SK-N-SH treated with all-trans-retinoic acid at 6 μM for 48 hours (cell line): ENCODE data around the gene C20orf204.

Experiments used
- ATAC-seq: fragments of 200-7000 bp; cut with Tn5 transposase; 3 replicates; pipeline ENCODE4 v1.9.1; 2020; ENCODE audit warnings: mild to moderate bottlenecking, moderate library complexity
- ARNTL ChIP-seq: fragments of 450-650 bp; formaldehyde crosslinking; IDR thresholded peaks from 2 replicates; pipeline ENCODE4 v1.5.0; 2020; ENCODE audit warnings: low read depth, mild to moderate bottlenecking, moderate library complexity, borderline replicate concordance
- BACH2 ChIP-seq: fragments of 250-450 bp; sonication (Bioruptor Pico); IDR thresholded peaks from 2 replicates; pipeline ENCODE4 v1.9.0; 2021; ENCODE audit warnings: mild to moderate bottlenecking, borderline replicate concordance
- CREB5 ChIP-seq: fragments of 250-450 bp; sonication (Bioruptor Pico); IDR thresholded peaks from 2 replicates; pipeline ENCODE4 v1.5.1; 2020; ENCODE audit warnings: low read depth, mild to moderate bottlenecking, moderate library complexity
- CSDC2 ChIP-seq: fragments of 250-450 bp; sonication (Bioruptor Pico); IDR thresholded peaks from 2 replicates; pipeline ENCODE4 v1.5.0; 2020; ENCODE audit warnings: mild to moderate bottlenecking, moderate library complexity
- CSRNP3 ChIP-seq: fragments of 250-450 bp; sonication (Bioruptor Pico); IDR thresholded peaks from 2 replicates; pipeline ENCODE4 v1.5.1; 2021; ENCODE audit warnings: mild to moderate bottlenecking, moderate library complexity
- GLIS3 ChIP-seq: fragments of 250-450 bp; sonication (Bioruptor Pico); IDR thresholded peaks from 2 replicates; pipeline ENCODE4 v1.5.0; 2020; ENCODE audit warnings: mild to moderate bottlenecking, moderate library complexity
- OSR1 ChIP-seq: fragments of 250-450 bp; sonication (Bioruptor Pico); IDR thresholded peaks from 2 replicates; pipeline ENCODE4 v1.8.0; 2022; ENCODE audit warnings: moderate library complexity, mild to moderate bottlenecking, inconsistent platforms
- POU6F1 ChIP-seq: fragments of 250-450 bp; sonication (Bioruptor Pico); IDR thresholded peaks from 2 replicates; pipeline ENCODE4 v1.8.0; 2021; ENCODE audit warnings: low read depth, mild to moderate bottlenecking, moderate library complexity, borderline replicate concordance
- PPARA ChIP-seq: fragments of 250-450 bp; sonication (Bioruptor Pico); IDR thresholded peaks from 2 replicates; pipeline ENCODE4 v1.5.0; 2020; ENCODE audit warnings: mild to moderate bottlenecking, borderline replicate concordance
- RARB ChIP-seq: fragments of 250-450 bp; sonication (Bioruptor Pico); IDR thresholded peaks from 2 replicates; pipeline ENCODE4 v1.8.0; 2021; ENCODE audit warnings: mild to moderate bottlenecking, moderate library complexity
- TCF4 ChIP-seq: fragments of 250-450 bp; sonication (Bioruptor Pico); IDR thresholded peaks from 2 replicates; pipeline ENCODE4 v1.8.0; 2021; ENCODE audit warnings: mild to moderate bottlenecking, moderate library complexity, borderline replicate concordance
- TOX ChIP-seq: fragments of 250-450 bp; sonication (Bioruptor Pico); IDR thresholded peaks from 2 replicates; pipeline ENCODE4 v1.8.0; 2021; ENCODE audit warnings: mild to moderate bottlenecking, moderate library complexity, borderline replicate concordance
- ZC3H10 ChIP-seq: fragments of 250-450 bp; sonication (Bioruptor Pico); IDR thresholded peaks from 2 replicates; pipeline ENCODE4 v1.5.1; 2021; ENCODE audit warnings: mild to moderate bottlenecking, moderate library complexity
- ZFP3 ChIP-seq: fragments of 250-450 bp; sonication (Bioruptor Pico); IDR thresholded peaks from 2 replicates; pipeline ENCODE4 v1.5.0; 2020; ENCODE audit warnings: mild to moderate bottlenecking, moderate library complexity
- ZFP30 ChIP-seq: fragments of 450-650 bp; formaldehyde crosslinking; IDR thresholded peaks from 2 replicates; pipeline ENCODE4 v1.5.0; 2022; ENCODE audit warnings: mild to moderate bottlenecking, moderate library complexity
- ZNF565 ChIP-seq: fragments of 450-650 bp; formaldehyde crosslinking; conservative IDR thresholded peaks from 2 replicates; pipeline ENCODE4 v1.5.0; 2020; ENCODE audit warnings: low read depth, mild to moderate bottlenecking, moderate library complexity
- ZNF8 ChIP-seq: fragments of 450-650 bp; formaldehyde crosslinking; IDR thresholded peaks from 2 replicates; pipeline ENCODE4 v1.5.0; 2020; ENCODE audit warnings: mild to moderate bottlenecking, moderate library complexity
- TF ChIP-seq, protein P1 (sequence below): fragments of 250-450 bp; sonication (Bioruptor Pico); IDR thresholded peaks from 2 replicates; pipeline ENCODE4 v1.5.0; 2020; ENCODE audit warnings: mild to moderate bottlenecking, moderate library complexity

The C20orf204 gene

DNA sequence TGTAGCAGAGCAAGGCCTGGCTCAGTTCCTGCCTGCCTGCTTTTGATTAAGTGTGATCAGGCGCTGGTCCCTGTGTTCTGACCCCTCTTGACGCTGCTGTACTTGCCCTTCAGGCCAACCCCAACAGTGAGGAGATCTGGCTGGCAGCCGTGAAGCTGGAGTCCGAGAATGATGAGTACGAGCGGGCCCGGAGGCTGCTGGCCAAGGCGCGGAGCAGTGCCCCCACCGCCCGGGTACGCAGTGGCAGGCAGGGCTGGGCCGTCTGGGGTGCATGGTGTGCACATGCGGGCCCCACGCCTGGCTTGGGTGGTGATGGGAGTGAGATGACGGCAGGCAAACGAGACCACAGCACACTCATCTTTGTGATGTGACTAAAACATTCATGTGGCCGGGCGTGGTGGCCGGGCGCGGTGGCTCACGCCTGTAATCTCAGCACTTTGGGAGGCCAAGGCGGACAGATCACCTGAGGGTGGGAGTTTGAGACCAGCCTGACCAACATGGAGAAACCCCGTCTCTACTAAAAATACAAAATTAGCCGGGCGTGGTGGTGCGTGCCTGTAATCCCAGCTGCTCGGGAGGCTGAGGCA lies 10.1 kb upstream of the C20orf204 start (continued):
- TF ChIP-seq POU6F1 (CRISPR knock-in tag): no peak
- TF ChIP-seq ZNF8: no peak
- no peak for TF ChIP-seq BACH2 (CRISPR knock-in tag)

DNA sequence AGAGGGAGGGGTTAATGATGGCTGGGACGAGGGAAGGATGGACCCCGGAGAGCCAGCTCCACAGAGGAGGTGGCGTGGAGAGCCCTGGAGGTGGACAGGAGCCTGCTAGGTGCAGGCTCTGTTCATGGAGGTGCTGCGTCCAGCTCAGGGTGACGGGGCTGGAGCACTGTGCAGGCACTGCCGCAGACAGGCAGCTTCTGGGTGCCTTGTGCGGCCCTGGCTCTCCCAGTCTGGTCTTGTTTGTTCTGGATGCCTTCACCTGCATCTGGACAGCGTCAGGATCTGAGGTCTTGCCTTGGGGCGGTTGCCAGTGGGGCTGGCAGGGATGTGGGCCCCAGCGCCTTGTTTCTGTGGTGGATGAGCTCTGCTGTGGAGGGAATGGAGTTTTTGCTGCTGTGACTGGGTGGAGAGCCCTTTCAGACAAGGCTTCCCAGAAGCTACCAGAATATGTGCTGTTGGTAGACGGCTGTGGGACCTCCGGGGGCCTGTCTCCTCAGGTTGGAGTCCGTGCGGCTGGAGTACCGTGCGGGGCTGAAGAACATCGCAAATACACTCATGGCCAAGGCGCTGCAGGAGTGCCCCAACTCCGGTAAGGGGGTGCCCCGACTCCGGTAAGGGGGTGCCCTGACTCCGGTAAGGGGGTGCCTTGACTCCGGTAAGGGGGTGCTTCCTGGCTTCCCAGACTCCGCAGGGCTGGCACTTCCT lies 7.8 kb upstream of the C20orf204 start:
- ATAC-seq: no peak

GRCh38 chr20:64029293-64030117 lies 6.5 kb upstream of the C20orf204 start:
- no peak for TF ChIP-seq RARB (CRISPR knock-in tag)
- TF ChIP-seq BACH2 (CRISPR knock-in tag): no peak
- TF ChIP-seq OSR1 (CRISPR knock-in tag): no peak
- no peak for TF ChIP-seq TCF4 (CRISPR knock-in tag)
- TF ChIP-seq CSRNP3: no peak
- TF ChIP-seq ZC3H10 (CRISPR knock-in tag): no peak
- TF ChIP-seq CREB5 (CRISPR knock-in tag): no peak
- no peak for TF ChIP-seq ZNF565 (CRISPR knock-in tag)
- TF ChIP-seq GLIS3 (CRISPR knock-in tag): no peak
- TF ChIP-seq ARNTL (CRISPR knock-in tag): no peak
- no peak for ATAC-seq

More for the DNA sequence above, 7.8 kb upstream of the C20orf204 start:
- TF ChIP-seq PPARA (CRISPR knock-in tag): no peak
- TF ChIP-seq, all 23 proteins: peak for 0

DNA sequence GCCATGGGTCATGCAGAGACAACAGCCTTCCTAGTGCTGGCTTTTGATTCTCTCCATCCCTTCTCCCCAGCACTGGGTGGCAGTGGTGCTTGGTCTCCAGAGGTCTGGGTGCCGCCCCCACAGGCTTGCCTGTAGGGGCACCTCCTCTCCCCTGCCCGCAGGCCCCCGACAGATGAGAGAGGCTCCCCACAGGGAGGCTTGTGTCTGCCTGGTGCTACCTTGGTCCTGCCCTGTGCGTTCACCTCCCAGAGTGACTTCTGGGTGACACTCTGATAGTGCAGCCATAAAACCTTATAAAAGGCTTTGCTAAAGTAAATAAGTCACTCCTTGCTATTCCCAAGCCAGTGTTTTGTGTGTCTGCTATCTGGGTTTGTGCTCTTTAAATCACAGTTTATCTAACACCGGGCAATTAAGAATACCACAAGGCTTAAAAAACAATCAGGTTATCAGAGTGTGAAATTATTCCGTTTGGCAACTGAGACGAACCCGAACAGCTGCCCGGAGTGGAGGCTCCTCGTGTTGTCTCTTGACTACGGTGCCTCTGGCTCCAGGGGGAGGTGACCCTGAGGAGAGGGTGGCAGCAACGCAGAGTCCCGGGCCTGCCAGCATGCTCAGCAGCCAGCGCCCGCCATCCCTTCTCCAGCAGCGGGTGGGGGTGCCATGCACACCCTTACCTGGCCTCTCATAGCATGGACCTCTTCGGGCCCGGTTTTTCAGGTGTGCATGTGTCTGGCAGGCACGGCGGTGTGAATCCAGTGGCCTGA lies 5.4 kb upstream of the C20orf204 start:
- ATAC-seq: no peak

More for the DNA sequence above, 5.4 kb upstream of the C20orf204 start:
- TF ChIP-seq, protein P1, sequence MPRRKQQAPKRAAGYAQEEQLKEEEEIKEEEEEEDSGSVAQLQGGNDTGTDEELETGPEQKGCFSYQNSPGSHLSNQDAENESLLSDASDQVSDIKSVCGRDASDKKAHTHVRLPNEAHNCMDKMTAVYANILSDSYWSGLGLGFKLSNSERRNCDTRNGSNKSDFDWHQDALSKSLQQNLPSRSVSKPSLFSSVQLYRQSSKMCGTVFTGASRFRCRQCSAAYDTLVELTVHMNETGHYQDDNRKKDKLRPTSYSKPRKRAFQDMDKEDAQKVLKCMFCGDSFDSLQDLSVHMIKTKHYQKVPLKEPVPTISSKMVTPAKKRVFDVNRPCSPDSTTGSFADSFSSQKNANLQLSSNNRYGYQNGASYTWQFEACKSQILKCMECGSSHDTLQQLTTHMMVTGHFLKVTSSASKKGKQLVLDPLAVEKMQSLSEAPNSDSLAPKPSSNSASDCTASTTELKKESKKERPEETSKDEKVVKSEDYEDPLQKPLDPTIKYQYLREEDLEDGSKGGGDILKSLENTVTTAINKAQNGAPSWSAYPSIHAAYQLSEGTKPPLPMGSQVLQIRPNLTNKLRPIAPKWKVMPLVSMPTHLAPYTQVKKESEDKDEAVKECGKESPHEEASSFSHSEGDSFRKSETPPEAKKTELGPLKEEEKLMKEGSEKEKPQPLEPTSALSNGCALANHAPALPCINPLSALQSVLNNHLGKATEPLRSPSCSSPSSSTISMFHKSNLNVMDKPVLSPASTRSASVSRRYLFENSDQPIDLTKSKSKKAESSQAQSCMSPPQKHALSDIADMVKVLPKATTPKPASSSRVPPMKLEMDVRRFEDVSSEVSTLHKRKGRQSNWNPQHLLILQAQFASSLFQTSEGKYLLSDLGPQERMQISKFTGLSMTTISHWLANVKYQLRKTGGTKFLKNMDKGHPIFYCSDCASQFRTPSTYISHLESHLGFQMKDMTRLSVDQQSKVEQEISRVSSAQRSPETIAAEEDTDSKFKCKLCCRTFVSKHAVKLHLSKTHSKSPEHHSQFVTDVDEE (CRISPR knock-in tag): no peak
- no peak for TF ChIP-seq ZC3H10 (CRISPR knock-in tag)
- TF ChIP-seq ZFP30 (CRISPR knock-in tag): no peak
- no peak for TF ChIP-seq GLIS3 (CRISPR knock-in tag)
- no peak for TF ChIP-seq CSDC2 (CRISPR knock-in tag)
- TF ChIP-seq TOX (CRISPR knock-in tag): no peak
- no peak for TF ChIP-seq ZNF8
- TF ChIP-seq CREB5 (CRISPR knock-in tag): no peak
- no peak for TF ChIP-seq POU6F1 (CRISPR knock-in tag)
- no peak for TF ChIP-seq ZNF565 (CRISPR knock-in tag)
- no peak for TF ChIP-seq ZFP3 (CRISPR knock-in tag)
- TF ChIP-seq OSR1 (CRISPR knock-in tag): no peak
- TF ChIP-seq, all 23 proteins: peak for 0
